ENCODE measurements around the gene KMT2A. TPM values are rescaled to one million over a fixed set of nuclear protein-coding genes. Genes with fewer than 3 reads are reported as not detected.
"Not testable (repeated sequence)": the region's sequence is repeated elsewhere in the genome, so short reads cannot be mapped to it uniquely, and the experiment has no call there.

Gene KMT2A
- polyA plus RNA-seq, 5 donors = 34.7 to 53.3 (median 49.3) TPM

- DNase-seq = not testable (repeated sequence)
Observed at GRCh38 chr11:118481238-118481637, 44.9 kb downstream of the KMT2A start.

GRCh38 chr11:118484405-118484804 lies 48.1 kb downstream of the KMT2A start:
- no peak for DNase-seq

GRCh38 chr11:118485273-118485672 lies 49.0 kb downstream of the KMT2A start:
- no peak for DNase-seq

- DNase-seq = peak; percentile 60 to 77
Observed at GRCh38 chr11:118488480-118489109, 52.3 kb downstream of the KMT2A start.

- DNase-seq = no peak
Observed at GRCh38 chr11:118491041-118491440, 54.7 kb downstream of the KMT2A start.

- DNase-seq = no peak
Observed at GRCh38 chr11:118497831-118498230, 61.5 kb downstream of the KMT2A start.

GRCh38 chr11:118503216-118503615 lies 66.9 kb downstream of the KMT2A start:
- DNase-seq = no peak

GRCh38 chr11:118511601-118512000 lies 75.3 kb downstream of the KMT2A start:
- DNase-seq = no peak

GRCh38 chr11:118514103-118514502 lies 77.8 kb downstream of the KMT2A start:
- no peak for DNase-seq

- DNase-seq = no peak
Observed at GRCh38 chr11:118519549-118519948, 83.3 kb downstream of the KMT2A start.

GRCh38 chr11:118521892-118522311 lies 85.6 kb downstream of the KMT2A start:
- no peak for DNase-seq

- no peak for DNase-seq
Observed at GRCh38 chr11:118522571-118523072, 86.3 kb downstream of the KMT2A start.

- no peak for DNase-seq
Observed at GRCh38 chr11:118524356-118524755, 88.1 kb downstream of the KMT2A start.

- no peak for DNase-seq
Observed at GRCh38 chr11:118524757-118525470, 88.6 kb downstream of the KMT2A start.

GRCh38 chr11:118526688-118527087 lies 90.4 kb downstream of the KMT2A start:
- DNase-seq = no peak

- DNase-seq = no peak
Observed at GRCh38 chr11:118527109-118527508, 90.8 kb downstream of the KMT2A start, which contains the start of gene TTC36. TTC36 (plus strand) TSS chr11:118527474; CDS start chr11:118527495, 21 bp downstream.

- no peak for DNase-seq
Observed at GRCh38 chr11:118528511-118528910, 92.2 kb downstream of the KMT2A start.

GRCh38 chr11:118529584-118530175 lies 93.4 kb downstream of the KMT2A start:
- no peak for DNase-seq

GRCh38 chr11:118530180-118530682 lies 93.9 kb downstream of the KMT2A start:
- DNase-seq = no peak

- peak; percentile 48 to 63 for DNase-seq
Observed at GRCh38 chr11:118530683-118531596, 94.6 kb downstream of the KMT2A start, which contains the start of gene TMEM25. TMEM25 (plus strand) TSS chr11:118531192; CDS start chr11:118531802, 610 bp downstream.

- no peak for DNase-seq
Observed at GRCh38 chr11:118531597-118532084, 95.3 kb downstream of the KMT2A start.
